NCI-H187 (cell line): ENCODE measurements around the gene FRRS1.
"Not testable (repeated sequence)": the region's sequence is repeated elsewhere in the genome, so short reads cannot be mapped to it uniquely, and the experiment has no call there.

Experiments used
- DNase-seq, 2 experiments: peaks; one replicate each; lab custom pipeline; 2025; lab: John Stamatoyannopoulos, UW

FRRS1 gene

DNA sequence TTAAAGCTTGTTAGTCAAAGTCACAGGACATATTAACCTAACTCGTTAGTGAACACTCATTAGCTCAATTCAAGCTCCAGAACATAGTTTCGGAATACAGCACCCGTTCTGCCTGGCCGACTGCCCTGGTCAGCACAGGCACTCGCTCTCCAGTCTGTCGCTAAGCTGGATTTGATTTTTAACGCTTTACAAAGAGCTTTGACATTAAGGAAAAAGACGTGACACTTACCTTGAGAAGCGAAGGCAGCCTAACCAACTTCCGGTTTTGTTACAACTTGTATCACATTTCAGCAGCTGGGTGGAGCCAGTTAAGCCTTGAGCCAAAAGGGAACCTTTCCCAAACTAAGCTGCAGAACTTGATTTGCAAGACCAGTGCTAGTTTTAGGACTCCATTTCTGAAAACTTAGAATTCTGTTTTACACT is at the start of gene FRRS1:
Gene FRRS1 (minus strand): TSS at position 258 of the 423 bp plus-strand sequence. CDS start 17,867 bp downstream, outside the sequence.
- DNase-seq = peak; percentile 29

DNA sequence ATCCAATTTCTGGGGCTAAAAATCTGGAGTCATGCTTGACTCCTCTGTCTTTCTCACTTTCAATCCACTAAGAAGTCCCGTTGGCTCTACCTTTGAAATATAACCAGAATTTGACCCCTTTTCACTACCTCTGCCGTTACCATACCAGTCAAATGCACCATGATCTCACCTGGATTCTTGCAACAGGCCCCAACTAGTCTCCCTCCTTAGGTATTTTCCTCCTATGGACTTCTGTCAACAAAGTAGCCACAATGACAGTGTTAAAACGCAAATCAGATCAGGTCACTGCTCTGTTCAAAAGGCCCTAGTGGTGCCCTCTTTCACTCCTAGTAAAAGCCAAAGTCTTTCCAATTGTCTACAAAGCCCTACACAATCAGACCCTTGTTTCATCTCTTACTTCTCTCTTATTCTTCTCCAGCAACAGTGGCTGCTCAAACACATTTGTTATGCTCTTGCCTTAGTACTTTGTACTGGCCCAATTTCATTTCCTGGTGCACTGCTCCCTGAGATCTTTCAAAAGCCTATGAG is 48.0 kb upstream of the FRRS1 start:
- no peak for DNase-seq

DNA sequence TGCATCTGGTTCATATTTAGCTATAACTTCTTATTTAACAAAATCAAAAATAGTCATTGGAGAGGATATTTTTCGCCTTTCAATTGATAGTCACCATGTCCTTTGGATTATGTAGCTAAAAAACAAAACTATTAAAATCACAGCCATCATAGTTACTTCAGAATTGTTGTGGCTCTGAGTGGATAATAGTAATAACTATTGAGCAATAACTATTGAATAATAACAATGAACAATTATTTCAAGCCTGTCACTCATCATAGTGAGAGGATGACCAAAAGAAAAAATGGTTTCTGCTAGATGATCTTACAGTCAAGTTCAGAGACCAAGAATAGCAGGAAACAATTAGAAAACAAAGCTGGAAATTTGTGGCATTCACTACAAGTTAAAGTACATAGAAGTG is 45.3 kb upstream of the FRRS1 start:
- no peak for DNase-seq

GRCh38 chr1:99811075-99811474 is 44.6 kb upstream of the FRRS1 start:
- no peak for DNase-seq

DNA sequence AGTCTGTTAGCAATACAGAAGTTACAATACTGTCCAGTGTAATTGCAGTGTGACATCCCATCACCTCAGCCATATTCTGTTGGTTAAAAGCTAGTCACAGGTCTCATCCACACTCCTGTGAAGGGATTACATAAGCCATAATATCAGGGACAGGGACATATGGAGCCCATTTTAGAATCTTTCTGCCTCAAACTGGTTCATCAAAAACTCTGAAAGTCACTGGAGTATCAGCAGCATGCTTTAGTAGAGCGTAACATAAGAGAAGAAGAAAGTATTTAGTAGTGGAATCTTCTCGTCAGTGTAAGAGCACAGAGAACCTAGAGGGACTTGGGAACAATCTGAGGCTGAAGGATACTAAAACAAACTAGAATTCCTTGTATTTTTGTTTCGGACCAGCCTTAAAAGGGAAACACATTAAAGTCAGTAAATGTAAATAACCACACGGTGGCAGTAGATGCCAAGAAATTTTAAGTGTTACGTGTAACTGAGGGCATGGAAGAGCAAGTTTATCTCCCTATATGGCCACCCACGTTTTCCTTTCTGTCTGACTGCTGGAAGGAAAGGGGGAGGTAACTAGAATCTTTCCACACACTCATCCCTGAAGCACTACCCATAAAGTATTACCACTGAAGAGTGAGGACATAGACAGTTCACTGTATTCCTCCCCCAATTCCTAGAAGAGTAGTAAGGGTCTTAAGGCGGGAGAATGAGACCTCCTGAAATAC is 42.1 kb upstream of the FRRS1 start:
- DNase-seq = peak; percentile 31 to 35

DNA sequence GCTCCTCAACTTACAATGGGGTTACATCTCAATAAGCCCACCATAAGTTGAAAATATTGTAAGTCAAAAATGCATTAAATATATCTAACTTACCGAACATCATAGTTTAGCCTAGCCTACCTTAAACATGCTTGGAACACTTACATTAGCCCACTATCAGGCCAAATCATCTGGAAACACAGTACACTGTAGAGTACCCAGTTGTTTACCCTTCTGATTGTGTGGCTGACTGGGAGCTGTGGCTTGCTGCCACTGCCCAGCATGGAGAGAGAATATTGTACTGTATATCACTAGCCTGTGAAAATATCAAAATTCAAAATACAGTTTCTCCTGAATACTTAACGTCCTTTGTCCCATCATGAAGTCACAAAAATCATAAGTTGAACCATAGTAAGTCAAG is 40.4 kb upstream of the FRRS1 start:
- no peak for DNase-seq

- DNase-seq = no peak
Observed at GRCh38 chr1:99801584-99801983, 35.1 kb upstream of the FRRS1 start.

- not testable (repeated sequence) for DNase-seq
Observed at GRCh38 chr1:99793861-99794260, 27.4 kb upstream of the FRRS1 start.

DNA sequence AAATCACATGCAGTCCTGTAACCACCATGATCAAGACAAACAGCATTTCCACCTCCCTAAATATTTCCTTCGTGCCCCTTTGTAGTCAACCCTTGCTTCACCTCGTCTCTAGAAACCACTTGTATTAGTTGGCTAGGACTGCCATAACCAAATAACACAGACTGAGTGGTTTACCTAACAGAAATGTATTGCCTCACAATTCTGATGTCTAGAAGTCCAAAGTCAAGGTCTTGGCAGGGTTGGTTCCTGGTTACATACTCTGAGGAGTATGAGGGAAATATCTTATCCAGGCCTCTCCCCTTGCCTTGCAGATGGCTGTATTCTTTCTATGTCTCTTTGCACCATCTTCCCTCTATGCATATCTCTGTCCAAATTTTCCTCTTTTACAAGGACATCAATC is 23.3 kb upstream of the FRRS1 start:
- DNase-seq = no peak

DNA sequence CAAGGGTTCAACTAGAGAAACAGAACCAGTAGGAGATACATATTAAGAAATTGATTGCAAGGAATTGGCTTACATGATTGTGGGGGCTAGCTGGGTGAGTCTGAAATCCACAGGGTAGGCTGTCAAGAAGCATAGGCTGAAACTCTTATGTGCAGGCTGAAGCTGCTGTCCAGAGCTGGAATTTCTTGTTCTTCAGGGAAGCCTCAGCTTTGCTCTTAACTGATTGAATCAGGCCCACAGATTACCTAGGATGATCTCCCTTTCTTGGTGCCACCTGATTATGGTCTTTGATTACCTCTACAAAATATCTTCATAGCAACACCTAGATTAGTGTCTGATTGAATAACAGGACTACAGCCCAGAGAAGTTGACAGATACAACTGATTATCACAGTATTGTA is 22.5 kb upstream of the FRRS1 start:
- no peak for DNase-seq

- no peak for DNase-seq
Observed at GRCh38 chr1:99786751-99787501, 20.5 kb upstream of the FRRS1 start.

DNA sequence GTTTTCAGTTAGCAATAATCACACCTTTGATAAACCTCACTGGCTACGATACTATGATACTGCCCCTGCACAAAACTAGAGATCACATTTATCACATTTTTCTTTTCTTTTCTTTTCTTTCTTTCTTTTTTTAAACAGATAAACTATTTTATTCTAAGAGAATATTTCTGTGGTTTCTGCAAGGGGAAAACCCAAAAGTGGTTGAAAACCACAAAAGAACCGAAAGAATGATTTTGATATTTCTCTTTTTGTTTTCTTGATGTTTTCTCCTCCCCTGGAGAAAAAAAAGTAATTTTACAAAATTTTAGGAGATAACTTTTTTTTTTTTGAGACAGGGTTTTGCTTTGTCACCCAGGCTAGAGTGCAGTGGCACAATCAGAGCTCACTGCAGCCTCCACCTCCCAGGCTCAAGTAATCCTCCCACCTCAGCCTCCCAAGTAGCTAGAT is 18.4 kb upstream of the FRRS1 start:
- DNase-seq = no peak

DNA sequence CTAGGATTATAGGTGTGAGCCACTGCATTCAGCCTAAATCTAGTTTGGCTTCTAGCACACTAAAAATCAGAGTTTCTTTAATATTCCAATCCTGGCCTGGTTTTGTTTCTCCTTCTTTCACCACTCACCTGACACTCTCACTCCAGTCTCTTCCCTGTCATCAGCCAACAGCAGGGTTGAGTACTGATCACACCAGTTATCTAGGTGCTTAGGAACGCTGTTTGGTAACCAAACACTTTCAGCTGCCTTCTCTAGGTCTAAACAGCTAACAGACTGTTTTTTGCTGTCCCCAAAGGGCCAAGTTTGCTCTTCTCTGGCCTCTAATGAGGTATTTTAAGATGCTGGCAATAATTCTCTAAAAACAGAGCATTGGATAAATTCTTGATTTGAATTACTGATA is 17.7 kb upstream of the FRRS1 start:
- DNase-seq = no peak

GRCh38 chr1:99782920-99783319 is 16.5 kb upstream of the FRRS1 start:
- DNase-seq = no peak

DNA sequence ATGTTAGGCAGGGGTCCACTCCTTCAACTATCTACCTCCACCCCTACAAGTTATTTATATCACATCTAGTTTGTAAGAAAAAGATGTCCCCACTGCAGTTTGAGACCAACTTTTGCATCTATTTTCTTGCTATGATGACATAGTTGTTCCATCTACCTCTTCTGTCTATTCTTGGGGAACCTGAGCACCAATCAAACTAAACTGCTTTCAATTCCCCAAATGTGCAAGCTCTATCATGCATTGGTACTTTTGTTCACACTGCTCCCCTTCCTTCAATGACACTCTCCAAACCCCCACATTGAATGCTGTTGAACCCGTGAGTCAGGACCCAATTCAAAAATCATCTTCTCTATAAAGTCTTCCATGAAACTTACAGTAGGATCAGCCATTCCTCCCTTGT is 16.0 kb upstream of the FRRS1 start:
- DNase-seq = no peak

DNA sequence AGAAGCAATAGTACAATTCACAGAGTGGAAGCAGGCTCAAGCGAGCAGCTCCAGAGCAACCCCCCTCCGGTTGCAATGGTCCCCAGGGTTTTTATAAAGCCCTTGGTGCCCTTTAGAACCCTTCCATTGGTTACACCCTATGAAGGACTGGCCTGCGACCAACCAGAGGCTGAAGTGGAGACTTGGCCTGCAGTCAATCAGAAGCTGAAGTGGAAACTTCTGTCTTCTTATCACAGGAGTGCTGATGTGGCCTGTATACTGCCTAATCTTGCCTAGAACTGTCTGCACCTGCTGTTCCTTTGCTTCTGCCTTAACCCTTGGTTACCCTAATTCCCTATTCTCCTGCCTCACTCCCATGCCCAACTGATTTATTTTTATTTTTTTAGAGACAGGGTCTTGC is 15.4 kb upstream of the FRRS1 start:
- DNase-seq = no peak

DNA sequence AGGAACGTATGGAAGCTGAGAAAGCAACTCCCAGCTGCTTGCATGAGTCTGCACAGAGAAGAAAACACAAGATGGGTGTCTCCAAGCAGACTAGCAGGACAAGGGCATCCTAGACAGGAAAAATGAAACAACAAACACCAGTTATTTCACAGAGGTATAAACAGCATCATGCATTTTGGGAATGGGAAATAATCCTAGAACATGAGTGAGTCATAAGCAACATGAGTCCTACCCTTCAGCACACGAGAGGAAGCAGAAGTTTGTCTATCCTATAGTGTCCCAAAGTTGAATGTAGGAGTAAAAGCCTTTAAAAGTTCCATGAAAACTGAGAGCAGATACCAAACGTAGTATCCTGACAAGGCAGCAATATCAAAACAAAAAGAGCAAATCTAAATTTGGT is 11.3 kb upstream of the FRRS1 start:
- no peak for DNase-seq

- no peak for DNase-seq
Observed at GRCh38 chr1:99776120-99776519, 9.7 kb upstream of the FRRS1 start.

GRCh38 chr1:99772809-99773208 is 6.4 kb upstream of the FRRS1 start:
- no peak for DNase-seq

DNA sequence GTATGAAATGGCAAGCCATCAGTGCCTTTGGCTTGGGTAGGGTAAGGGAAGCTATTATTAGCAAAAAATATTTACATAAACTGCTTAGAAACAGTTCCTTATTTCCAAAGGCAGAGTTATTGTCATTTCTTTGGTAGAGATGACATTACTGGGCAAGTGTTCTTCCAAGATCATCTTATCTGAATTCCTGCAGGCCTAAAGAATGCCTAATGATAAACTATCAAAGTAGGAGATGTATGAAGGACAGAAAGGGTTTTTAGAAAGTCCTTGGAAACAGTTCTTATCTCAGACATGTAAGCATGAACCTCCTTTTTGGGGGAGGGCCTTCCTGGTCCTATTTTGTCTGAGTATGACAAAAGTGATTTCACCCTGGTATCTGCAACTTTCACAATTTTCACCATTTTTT is 5.1 kb upstream of the FRRS1 start:
- no peak for DNase-seq

DNA sequence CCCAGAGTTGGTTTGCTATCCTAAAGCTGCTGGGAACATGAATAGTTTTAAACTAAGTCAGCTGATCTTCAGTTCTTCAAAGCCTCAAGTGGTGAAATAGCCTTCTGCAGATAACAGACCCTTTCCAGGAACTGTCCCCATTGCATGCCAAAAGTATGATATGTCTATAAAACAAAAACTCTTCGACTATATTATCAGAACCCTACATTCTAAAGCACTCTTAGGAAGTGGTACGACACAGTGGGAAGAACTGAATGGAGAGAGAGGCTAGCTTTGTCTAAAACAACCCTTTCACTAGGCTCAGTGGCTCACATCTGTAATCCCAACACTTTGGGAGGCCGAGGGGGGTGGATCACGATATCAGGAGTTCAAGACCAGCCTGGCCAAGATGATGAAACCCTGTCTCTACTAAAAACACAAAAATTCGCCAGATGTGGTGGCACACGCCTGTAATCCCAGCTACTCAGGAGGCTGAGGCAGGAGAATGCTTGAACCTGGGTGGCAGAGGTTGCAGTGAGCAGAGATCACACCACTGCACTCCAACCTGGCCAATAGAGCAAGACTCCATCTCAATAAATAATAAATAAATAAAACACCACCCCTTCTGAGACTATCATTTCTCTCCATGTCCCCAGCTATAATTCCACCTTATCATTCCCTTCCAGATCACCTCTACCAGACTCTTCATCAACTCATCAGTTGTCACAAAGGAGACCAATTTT is 2.2 kb upstream of the FRRS1 start:
- no peak for DNase-seq

- no peak for DNase-seq
Observed at GRCh38 chr1:99768104-99768503, 1.7 kb upstream of the FRRS1 start.

- DNase-seq = no peak
Observed at GRCh38 chr1:99764909-99765308, 1.5 kb downstream of the FRRS1 start.
